ENCODE results near the gene SERHL2.

The SERHL2 gene

GRCh38 chr22:42617155-42617983 is 63.6 kb downstream of the SERHL2 start:
- TF ChIP-seq ZNF274 (IDR thresholded peaks at IDR 0.05; ENCODE audit: low read depth, low read length) = no peak
- H3K4me3 ChIP-seq (ENCODE audit: low read length) = no peak overlapping the region

GRCh38 chr22:42619261-42620063 is 65.7 kb downstream of the SERHL2 start:
- H3K4me3 ChIP-seq (ENCODE audit: low read length) = no peak overlapping the region
- no peak for TF ChIP-seq ZNF274 (IDR thresholded peaks at IDR 0.05; ENCODE audit: low read depth, low read length)

GRCh38 chr22:42620084-42620483 is 66.3 kb downstream of the SERHL2 start:
- TF ChIP-seq ZNF274 (IDR thresholded peaks at IDR 0.05; ENCODE audit: low read depth, low read length) = no peak
- no peak overlapping the region for H3K4me3 ChIP-seq (ENCODE audit: low read length)

GRCh38 chr22:42621505-42622002 is 67.8 kb downstream of the SERHL2 start:
- no peak overlapping the region for H3K4me3 ChIP-seq (ENCODE audit: low read length)
- no peak for TF ChIP-seq ZNF274 (IDR thresholded peaks at IDR 0.05; ENCODE audit: low read depth, low read length)

- no peak for TF ChIP-seq ZNF274 (IDR thresholded peaks at IDR 0.05; ENCODE audit: low read depth, low read length)
- no peak overlapping the region for H3K4me3 ChIP-seq (ENCODE audit: low read length)
Measured at GRCh38 chr22:42622061-42622710, 68.4 kb downstream of the SERHL2 start.

GRCh38 chr22:42623301-42623751 is 69.6 kb downstream of the SERHL2 start:
- TF ChIP-seq ZNF274 (IDR thresholded peaks at IDR 0.05; ENCODE audit: low read depth, low read length) = no peak
- no peak overlapping the region for H3K4me3 ChIP-seq (ENCODE audit: low read length)

Data from GM08714 (cell line).